OCI-LY7 (cell line): ENCODE results near the gene OCLN.

Experiments used
- CTCF ChIP-seq: fragments of 200-600 bp; sonication (generic); conservative IDR thresholded peaks from 2 replicates; pipeline ENCODE4 v1.5.1; 2014; ENCODE audit warnings: mild to moderate bottlenecking, antibody characterized with exemption, low read length, moderate library complexity, mixed read lengths
- EZH2phosphoT487 ChIP-seq: fragments of 200-600 bp; sonication (generic); IDR thresholded peaks from 2 replicates; pipeline ENCODE4 v1.6.1; 2018; ENCODE audit warnings: low read depth, borderline replicate concordance, mild to moderate bottlenecking, mixed run types, antibody characterized with exemption, low read length, moderate library complexity, mixed read lengths

GRCh38 chr5:69484891-69485290 lies 7.7 kb upstream of the OCLN start:
- no peak for TF ChIP-seq CTCF
- TF ChIP-seq EZH2phosphoT487 = no peak
